ENCODE data around the gene GRIN2A. TPM values are rescaled to one million over a fixed set of nuclear protein-coding genes. Genes with fewer than 3 reads are reported as not detected.

The GRIN2A gene
- total and polyA plus RNA-seq, 2 donors (not counting 3 experiments of a cell fraction or from before 2014, with no cell fraction given): not detected

DNA sequence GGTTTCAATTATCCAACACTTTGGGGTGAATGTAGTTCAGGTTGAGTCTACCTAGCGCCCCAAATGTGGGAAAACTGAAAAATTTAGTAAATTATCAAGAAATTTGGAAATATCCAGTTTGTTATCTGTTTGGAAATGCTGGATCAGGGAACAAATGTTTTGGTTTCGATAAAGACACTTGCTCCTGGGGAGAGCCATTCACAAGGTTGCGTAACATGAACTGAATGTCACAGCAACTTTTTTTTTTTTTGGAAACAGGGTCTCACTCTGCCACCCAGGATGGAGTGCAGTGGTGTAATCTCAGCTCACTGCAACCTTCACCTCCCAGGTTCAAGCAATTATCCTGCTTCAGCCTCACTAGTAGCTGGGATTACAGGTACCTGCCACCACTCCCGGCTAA, 286.4 kb downstream of the GRIN2A start:
- no TSS peak for BruUV-seq (replicated peaks)
- TF ChIP-seq CTCF (IDR thresholded peaks at IDR 0.05; ENCODE audit: extremely low read depth in 1 of 2, insufficient read depth in 1 of 2, low read depth in 1 of 2, low read length in 2 of 2): no peak
- TF ChIP-seq EZH2 (IDR thresholded peaks at IDR 0.05; ENCODE audit: borderline replicate concordance, low read depth, low read length, severe bottlenecking): no peak
- TF ChIP-seq FOS (IDR thresholded peaks at IDR 0.05; ENCODE audit: borderline replicate concordance, insufficient read depth, low read length): no peak
- no peak for TF ChIP-seq JUN (IDR thresholded peaks at IDR 0.05; ENCODE audit: borderline replicate concordance, insufficient read depth, insufficient read length, low read depth)
- TF ChIP-seq POLR2AphosphoS5 (IDR thresholded peaks at IDR 0.05; ENCODE audit: insufficient read depth, low read depth, low read length): no peak
- TF ChIP-seq GATA2 (IDR thresholded peaks at IDR 0.05; ENCODE audit: insufficient read depth, insufficient read length, low read depth, low read length): no peak
- TF ChIP-seq, protein P1, sequence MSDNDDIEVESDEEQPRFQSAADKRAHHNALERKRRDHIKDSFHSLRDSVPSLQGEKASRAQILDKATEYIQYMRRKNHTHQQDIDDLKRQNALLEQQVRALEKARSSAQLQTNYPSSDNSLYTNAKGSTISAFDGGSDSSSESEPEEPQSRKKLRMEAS (IDR thresholded peaks at IDR 0.05; ENCODE audit: insufficient read depth, insufficient read length): no peak
- Histone ChIP-seq H3K4me3 (replicated peaks in 1 of 3; ENCODE audit: insufficient read depth in 1 of 3, low read depth in 1 of 3, low read length in 3 of 3) (no peak overlapping the region), H3K9ac (replicated peaks; ENCODE audit: extremely low read depth, insufficient read depth, low read length) (no peak overlapping the region), H3K79me2 (ENCODE audit: control insufficient read depth, insufficient read depth, low read length) (no peaks in the 10 kb centered on the region), H3K27ac (ENCODE audit: insufficient read depth, low read depth, low read length) (no peak overlapping the region), H3K9me3 (replicated peaks; ENCODE audit: control insufficient read depth, insufficient read depth, low read length) (no peaks in the 10 kb centered on the region), H3K27me3 (ENCODE audit: control insufficient read depth in 2 of 2, insufficient read depth in 2 of 2, low read length in 2 of 2) (no peaks in the 10 kb centered on the region), H4K20me1 (replicated peaks; ENCODE audit: control insufficient read depth, extremely low read depth, insufficient read depth, low read length) (no peaks in the 10 kb centered on the region), H2AFZ (ENCODE audit: low read depth, low read length) (no peak overlapping the region), H3K36me3 (ENCODE audit: control insufficient read depth in 2 of 2, extremely low read depth in 1 of 2, insufficient read depth in 2 of 2, low read length in 2 of 2) (no peaks in the 10 kb centered on the region), H3K9me1 (replicated peaks; ENCODE audit: control insufficient read depth, extremely low read depth, insufficient read depth, low read length) (no peaks in the 10 kb centered on the region), H3K4me1 (ENCODE audit: control insufficient read depth, extremely low read depth, insufficient read depth, low read length) (no peaks in the 10 kb centered on the region), H3K4me2 (ENCODE audit: insufficient read depth, low read length) (no peak overlapping the region)
- ChIA-PET POLR2A (no interaction called here), CTCF (no interaction called here)
- intact Hi-C loops (cut with micrococcal nuclease) (no loop called here), dilution Hi-C loops (cut with MboI; ENCODE audit: extremely low pct_ligation_motif_present, low sequenced_read_pairs) (no loop called here)
- FAIRE-seq: no peak
- DNase-seq (ENCODE audit: low read depth, low spot score): no peak
